Stimulated activated CD8-positive, alpha-beta memory T cell treated with anti-CD3 and anti-CD28 coated beads, Interleukin-7, amount 100 ng/mL, for 48 hours (primary cell): ENCODE results near the gene RPL23.

Source experiments
- DNase-seq, 2 donors: peaks; one replicate each; pipeline ENCODE4 v3.0.0-alpha.2; 2020; ENCODE audit warnings: low read depth in 1 of 2; ENCODE audit errors: extremely low read depth in 1 of 2

The RPL23 gene

DNA sequence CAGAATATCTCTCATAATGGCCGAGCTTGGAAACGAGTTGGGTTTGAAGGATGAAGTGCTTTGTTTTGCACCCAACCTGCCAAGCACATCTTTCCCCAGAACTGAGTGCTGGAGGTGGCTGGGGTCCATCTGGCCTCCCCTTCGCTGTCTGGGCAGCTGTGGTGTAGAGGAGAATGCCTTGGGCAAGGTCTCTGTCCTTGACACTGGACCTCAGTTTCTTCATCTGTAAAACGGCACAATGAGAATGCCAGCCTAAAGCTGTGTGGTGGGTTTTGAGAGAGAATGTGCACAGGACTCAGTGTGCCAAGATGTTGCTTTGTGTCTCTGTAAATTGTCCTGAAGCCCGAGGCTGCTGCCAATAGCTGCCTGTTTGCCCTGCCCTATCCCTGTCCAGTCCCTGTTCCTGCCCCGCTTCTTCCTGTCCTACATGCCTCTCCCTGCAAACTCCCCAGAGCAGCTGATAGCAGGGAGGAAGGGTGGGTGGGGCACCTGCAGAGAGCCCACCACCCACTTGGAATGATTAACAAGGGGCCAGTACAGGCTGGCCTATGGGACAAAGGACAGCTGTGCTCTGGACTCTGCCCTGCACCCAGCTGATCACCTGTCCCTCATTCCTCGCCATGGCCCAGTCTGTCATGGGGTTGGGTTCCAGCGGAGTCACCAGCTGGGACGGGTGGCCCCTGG is 31.7 kb upstream of the RPL23 start:
- no peak for DNase-seq

DNA sequence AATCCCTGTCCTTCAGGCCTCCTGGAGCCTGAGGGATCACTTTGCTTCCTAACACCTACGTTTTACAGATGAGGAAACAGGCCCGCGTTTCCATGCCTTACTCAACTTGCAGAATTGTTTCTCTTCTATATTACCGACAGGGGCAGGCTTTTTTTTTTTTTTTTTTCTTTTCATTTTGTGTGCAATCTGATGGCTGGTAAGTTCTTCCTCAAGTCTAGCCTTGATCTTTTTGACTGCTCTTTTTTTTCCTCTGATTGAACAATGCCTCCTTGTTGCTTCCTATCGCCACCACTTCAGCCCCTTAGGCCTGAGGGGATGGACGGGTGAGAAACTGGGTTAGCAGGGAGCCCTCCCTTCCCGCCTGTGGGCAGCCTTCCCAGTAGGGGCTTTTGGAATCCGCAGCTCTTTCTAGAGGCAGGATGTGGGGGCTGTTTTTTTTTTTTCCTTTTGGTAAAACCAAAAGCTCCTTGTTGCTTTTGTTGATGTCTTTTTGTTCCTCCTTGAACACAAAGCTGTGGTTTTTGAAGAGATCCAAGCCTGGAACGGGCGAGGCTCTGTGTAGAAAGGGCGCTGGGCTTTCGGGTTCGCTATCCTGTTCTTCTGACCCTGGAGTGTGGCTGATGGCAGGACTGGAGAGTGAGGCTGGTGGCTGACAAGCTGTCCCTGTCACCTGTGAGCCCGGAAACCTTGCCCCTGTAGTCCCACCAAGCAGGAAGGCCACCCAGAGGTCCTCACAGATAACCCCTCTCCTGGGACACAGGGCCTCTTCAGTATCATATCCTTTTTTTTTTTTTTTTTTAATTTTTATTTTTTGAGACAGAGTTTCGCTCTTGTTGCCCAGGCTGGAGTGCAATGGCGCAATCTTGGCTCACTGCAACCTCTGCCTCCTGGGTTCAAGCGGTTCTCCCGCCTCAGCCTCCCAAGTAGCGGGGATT is 30.3 kb upstream of the RPL23 start:
- DNase-seq, result no peak

DNA sequence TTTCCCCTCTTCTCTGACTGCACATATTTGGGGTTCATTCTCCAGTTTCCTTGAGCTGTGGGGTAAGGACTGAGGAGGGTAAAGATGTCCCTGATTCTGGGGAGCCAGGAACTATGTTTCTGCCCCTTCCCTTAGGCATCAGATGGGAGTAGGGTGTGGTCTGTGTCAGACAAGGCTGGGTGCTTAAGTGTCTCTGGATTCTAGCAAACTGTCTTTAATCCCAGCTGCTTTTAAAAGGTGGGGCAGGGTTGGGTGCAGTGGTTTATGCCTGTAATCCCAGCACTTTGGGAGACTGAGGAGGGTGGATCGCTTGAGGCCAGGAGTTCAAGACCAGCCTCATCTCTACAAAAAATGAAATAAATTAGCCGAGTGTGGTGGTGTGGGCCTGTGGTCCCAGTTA is 29.3 kb upstream of the RPL23 start:
- no peak for DNase-seq

DNA sequence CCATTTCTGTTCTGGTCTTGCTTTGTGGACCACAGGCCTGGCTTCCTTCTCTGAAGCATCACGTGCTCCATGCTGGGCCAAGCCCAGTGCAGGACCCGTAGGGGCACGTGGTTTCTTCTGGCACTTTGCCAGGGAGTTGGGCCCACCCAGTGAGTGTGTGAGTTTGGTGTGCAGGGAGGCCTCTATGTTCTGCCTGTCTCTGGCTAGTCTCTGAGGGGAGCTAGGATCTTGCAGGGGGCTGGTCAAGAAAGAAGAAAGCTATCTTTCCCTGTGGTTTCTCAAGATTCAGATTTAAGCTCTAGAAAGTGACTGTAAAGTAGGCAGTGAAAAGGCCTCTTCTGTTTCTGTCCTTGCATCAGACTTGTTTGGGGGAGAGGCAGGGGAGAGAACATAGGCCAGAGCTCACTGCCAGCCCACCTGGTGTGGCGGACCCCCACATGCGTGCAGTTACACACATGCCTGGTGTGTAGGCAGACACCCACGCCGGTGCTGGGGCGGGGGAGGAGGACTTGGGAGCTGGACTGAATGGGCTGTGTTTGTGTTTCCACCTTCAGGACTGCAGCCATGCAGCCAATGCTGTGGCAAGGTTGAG is 28.2 kb upstream of the RPL23 start:
- peak in 1 of 2 donors; percentile 65 for DNase-seq

DNA sequence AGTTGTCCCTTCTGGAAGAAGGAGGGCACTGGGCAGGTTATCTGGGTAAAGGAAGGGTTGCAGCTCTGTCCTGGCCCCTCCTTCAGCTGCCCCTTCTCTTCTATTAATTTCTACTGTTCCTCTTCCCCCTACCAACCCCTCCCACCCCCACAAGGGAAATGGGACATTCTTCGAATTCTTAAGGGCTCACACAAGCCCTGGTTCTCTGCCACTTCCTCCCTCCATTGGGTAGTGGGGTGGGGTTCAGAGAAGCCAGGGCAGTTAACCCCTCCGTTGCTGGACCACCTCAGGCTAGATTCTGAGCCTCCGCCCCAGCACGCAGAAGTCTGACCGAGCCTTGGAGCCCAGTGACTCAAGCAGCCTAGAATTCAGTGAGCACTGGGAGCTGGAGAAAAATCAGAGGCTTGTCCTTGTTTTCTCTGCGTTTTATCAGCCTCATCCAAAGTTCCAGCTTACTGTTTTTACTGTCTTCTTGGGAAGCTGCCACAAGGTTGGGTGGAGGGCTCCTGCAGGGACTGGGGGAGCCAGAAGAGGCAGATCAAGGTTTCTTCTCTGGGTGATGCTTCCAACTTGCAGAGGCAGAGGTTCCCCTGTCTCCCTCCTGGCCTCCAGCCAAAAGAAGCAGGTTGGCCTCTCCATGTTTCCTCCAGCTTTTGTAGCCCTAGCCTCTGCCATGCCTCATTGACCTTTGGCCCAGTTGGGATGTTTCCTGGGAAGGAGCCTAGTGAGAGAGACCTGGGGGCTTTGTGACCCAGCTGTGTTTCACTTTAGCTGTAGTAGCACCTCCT is 26.6 kb upstream of the RPL23 start:
- DNase-seq, result no peak

DNA sequence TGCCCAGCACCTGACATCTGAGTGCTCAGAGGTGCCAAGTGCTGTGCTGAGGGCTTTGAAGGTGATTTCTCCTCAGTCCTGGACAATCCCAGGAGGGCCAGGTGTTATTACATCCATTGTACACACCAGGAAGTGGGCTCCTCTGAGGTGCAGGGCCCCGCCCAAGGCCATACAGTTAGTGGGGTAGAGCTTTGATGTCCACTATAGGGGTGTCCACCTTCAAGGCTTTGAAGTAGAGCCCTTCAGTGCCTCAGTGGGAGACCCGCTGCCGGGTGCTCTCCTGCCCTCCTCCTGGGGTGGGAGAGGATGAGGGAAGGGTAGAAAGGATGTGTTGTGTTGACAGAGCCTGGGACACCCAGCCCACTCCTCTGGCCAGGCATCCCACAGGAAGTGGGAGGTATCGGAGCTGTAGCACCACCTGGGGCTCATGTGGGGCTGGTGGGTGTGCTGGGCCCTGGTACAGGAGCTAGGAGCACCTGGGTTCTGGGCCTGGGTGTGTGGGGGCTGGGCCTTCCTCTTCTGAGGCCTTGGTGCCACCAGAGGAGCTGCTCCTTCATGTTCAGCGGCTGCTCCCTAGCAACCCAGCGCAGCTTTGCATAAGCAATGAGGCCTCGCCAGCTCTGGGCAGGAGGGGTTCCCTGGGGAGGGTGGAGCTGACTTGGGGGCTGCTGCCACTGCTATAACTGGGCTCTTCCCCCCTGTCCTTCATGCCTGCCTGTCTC is 23.8 kb upstream of the RPL23 start:
- DNase-seq, result no peak

DNA sequence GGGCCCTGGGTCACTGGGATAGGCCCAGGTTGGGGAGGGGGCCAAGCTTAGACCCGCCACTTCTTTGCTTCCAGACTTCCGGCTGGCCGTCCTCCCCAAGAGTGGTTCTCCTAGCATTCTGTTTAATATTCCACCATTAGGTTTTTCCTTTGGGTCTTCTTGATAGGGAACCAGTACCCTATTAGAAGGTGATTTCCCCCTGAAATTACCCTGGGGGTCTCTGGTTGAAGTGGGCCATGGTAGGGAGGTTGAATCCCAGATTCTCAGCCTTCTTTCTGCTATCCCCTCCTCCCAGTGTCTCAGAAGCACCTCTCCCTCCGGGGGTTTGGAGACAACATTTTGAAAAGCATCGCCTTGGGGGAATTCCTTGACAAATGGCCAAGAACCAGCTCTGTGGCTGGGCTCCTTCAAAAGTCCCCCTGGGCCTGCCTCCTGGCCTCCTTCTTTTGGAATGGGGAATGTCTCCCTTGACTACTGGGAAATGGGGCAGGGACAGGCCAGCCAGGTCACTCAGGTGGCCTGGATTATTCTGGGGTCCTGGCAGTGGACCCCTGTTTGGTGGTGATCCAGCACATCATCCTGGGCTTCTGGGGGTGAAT is 22.1 kb upstream of the RPL23 start:
- DNase-seq, result no peak

DNA sequence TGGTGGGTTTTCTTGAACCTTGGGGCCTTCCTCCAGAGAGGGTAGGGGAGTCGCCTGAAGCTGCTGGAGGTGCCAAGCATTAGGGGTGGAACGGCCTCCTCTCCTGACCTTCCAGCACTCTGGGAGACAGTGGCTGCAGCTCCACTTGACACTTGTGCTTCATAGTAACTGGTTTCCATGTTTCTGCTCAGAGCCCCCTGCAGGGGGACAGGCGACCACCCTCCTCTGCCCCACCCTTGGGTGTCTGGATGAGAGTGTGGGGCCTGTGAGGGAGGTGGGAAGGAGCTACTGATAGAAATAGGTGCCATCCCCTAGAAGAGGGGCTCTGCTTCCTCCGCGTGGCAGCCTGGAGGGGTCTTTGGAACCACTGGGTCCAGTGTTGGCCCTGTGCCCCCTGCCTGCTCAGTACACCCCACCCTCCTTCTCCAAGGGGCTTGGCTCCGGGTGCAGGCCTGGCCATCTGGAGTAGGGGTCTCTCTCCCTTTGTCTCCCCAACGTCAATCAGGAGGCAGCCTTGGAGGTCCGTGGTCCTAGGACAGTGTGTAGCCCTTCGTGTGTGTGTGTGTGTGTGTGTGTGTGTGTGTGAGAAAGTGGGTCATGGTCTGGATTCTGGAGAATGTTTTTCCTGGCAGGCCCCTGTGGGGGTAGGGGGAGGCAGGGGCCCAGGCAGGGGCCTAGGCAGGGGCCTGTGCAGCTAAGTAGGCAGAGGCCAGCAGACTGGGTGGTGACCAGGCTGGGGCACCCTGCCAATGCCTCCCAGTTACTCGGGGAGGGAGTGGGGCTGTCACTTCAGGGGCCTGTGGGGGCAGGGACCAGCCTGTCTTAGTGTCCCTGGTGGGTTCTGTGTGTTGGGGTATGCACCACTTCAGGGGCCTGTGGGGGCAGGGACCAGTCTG is 21.2 kb upstream of the RPL23 start:
- DNase-seq, result no peak

DNA sequence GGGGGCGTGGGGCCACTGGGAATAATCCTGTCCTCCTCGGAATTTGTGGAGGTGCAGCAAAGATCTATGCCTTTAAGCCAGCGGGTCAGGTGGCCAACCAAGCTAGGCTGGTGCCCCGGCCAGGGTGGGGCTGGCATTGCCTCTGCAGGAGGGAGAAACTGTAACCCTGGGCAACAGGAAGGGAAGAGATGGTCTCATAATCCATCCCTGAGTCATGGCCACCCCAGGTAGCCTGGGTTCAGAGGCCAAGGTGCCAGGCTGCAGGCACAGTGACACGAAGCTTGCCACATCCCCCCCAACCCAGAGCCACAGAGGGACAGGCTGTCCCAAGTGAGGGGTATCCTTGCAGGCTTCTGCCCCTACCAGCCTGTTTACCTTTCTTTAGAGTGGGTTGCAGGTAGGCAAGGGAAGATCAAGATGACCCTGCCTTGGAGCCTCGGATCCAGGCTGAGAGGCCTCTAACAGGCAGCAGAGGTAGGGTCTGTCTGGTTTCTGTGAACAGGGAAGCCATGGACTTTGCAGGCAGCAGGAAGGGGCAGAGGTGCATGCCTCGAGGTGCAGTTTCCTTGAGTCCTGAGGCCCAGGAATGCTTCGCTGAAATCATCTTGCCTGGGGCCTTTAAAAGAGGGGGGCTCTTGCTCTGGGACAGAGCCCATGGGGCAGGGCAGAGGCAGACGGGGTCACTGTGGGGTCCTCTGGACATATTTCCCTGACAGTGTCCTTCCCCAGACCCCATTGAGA is 20.3 kb upstream of the RPL23 start:
- no peak for DNase-seq

DNA sequence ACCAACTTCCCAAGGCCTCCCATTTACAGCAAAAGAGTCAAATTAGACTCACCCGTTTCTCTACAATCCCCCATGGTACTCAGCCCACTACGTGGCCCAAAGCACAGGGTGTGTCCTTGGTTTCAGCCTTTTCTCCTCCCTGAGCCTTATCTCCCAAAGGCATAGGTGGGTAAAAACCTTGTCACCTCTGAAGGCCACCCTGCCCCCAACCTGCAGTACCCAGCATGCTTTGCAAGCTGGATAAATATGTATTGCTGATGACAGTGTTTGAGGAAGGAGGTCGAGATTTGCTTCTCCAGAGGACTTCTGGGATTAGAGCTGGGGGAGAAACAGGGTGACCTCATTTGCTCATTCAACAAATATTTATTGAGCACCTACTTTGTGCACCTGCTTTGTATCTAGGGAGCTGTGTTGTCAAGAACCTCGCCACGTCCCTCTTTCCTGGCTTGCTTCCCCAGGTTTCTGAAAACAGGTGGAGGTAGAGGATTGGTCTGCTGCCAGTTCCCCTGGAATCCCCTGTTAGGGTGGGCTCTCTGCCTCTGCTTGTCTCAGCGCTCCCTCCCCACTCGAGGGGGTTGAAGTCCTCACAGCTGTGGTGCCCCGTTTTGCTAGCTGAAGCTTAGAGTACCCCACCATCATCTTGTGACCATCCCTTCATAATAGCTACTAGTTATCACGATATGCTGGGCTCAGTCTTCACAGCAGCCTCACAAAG is 19.3 kb upstream of the RPL23 start:
- DNase-seq, result no peak

DNA sequence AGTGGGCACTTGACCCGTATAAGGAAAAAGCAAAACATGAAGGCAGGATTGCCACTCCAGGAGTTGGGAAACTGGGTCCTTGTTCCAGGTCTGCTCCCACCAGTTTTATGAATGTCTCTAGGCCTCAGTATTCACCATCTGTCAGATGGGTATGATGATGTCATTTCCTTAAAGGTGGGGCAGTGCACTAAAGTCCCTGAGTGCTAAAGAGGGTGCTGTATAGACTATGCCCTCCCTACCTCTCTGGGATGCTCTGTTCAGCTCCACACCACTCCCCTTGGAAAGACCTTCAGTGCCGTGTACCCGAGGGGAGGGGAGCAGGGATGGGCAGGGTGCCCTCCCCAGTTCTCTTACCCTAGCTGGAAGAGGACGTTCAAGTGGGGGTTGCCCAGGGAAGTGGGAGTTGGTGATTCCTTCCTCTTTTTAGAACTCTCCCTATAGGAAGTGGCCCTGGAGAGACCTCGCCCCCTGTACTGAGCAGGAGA is 18.5 kb upstream of the RPL23 start:
- DNase-seq, result no peak

DNA sequence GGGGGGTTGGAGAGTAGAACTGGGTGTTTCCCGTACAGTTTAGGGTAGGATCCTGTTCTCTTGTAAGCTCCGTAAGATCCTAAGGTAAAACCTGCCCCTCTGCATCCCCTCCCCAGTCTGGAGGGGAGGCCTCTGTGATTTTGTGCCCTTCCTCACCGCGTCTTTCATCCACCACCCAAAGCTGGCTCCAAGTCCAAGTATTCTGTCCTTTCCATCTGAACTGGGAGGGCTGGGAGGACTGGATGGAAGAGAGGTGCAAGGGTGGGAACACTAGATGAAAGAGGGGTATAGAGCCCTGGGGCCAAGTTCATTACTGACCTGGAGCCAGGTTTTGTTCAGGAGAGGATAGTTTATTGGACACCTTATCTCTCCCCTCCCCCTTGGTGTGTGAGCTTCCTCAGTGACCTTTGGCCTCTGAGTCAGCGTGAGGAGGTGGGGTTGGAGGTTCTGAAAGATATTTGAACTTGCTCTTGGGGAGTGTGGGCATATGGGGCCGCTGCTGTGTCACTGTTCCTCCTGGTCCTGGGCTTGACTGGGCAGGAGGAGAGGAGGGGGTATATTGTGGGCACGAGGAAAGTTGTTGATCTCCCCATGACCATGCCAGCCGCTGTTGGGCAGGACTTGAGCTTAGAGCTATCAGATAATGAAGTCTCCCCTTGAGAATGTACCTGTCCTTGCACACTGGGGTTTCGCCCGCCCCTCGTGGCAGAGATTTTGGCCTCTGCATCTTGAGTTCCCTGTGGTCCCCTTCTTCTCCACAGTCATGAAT is 17.9 kb upstream of the RPL23 start:
- peak in 1 of 2 donors; percentile 83 for DNase-seq

DNA sequence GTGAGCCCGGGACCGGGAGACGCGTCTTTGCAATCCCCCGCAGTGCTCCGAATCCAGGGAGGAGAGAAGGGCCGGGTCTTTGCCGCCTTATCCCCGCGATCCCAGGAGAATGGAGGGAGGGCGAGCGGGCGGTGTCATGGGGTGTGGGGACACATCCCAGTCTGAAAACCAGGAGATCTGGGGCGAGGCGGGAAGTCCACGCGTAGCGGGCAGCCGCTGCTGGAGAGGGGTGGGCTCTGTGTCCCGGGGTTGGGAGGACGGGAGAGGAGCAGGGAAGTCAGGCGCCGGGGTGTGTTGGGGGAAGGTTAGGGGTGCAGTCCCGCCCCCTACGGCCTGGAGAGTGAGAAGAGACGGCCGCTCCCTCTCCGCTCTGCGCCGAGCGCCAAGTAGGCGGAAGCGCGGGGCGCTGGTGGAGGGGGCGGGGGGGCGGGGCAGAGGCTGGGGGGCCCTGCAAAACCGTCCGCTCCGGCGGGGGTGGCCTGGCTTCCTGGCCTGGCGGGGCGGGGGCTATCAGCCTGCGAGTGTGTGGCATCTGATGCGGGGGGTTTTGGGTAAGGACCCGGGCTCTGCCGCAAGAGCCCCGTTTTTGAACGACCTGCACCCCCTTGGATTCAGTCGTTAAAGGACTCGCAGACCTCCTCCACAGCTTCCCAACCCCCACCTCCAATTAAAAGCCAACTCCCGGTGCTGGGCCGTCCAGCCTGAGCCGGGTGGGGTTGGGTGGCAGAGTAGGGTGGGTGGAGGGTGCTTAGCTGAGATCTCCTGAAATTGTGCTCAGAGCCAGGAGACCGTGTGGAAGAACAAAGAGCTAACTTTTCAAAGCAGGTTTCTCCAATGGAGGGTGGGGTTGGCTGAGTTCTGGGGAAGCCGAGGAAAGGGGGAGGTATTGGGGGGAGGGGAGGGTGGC is 17.0 kb upstream of the RPL23 start:
- DNase-seq, result peak in 1 of 2 donors; percentile 73

DNA sequence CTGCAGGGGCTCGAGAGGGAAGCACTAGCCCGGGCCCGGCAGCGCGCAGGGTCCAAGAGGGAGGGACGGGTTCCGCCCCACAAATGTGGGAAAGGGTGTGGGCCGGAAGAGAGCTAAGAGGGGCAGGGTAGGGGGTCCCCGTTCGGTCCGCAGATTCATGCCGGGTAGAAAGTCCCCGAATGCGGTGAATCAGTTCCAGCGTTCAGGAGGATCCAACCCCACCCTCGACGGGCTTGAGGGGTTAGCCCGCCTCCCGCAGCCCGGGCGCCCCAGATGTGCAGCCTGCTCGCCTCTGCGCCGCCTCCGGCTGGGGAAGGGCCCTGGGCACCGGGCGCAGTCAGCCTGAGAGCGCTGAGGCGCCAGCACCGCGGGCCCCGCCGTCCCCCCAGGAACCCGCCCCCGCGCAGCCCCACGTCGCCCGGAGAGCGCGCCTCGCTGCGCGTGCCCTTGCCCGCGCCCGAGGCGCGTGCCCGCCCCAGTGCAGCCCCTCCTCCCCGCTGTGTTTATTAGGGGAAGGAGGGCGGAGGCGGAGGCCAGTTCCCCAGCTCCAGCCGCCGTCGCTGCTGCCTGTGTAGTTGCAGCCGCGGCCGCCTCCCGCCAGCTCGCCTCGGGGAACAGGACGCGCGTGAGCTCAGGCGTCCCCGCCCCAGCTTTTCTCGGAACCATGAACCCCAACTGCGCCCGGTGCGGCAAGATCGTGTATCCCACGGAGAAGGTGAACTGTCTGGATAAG is 16.2 kb upstream of the RPL23 start, which contains the start of gene LASP1:
Gene LASP1 (plus strand): TSS at position 533 of the 733 bp plus-strand sequence. CDS start 132 bp downstream, at position 665.
- peak; percentile 76 to 87 for DNase-seq
